ENCODE results near the gene ANO7. TPM values are rescaled to one million over a fixed set of nuclear protein-coding genes. Genes with fewer than 3 reads are reported as not detected.

Gene ANO7
- total and polyA plus RNA-seq, 4 donors = 0.89 to 3.1 (median 1.7) TPM

GRCh38 chr2:241203218-241204009 is 14.9 kb downstream of the ANO7 start:
- 93% methylated on average over 27 of the region's 27 CpGs for WGBS (ENCODE audit: insufficient coverage)
- no peak overlapping the region for H3K4me3 ChIP-seq (ENCODE audit: low read depth, low read length)
- no peaks in the 10 kb centered on the region for H3K27me3 ChIP-seq (ENCODE audit: control insufficient read depth, insufficient read depth, low read length)
- H3K27ac ChIP-seq (ENCODE audit: low read depth, low read length) = no peak overlapping the region
- no peak for DNase-seq (ENCODE audit: low read depth in 4 of 6, low spot score in 6 of 6)
- H3K9me3 ChIP-seq (ENCODE audit: control insufficient read depth, insufficient read depth, low read length) = no peaks in the 10 kb centered on the region
- H3K36me3 ChIP-seq (ENCODE audit: control insufficient read depth, insufficient read depth, low read length) = no peaks in the 10 kb centered on the region
- peaks cover 5% of the 10 kb centered on the region for H3K4me1 ChIP-seq (ENCODE audit: control insufficient read depth, insufficient read depth, low read length)

GRCh38 chr2:241204010-241204384 is 15.5 kb downstream of the ANO7 start:
- 88% methylated on average over 10 of the region's 10 CpGs for WGBS (ENCODE audit: insufficient coverage)

DNA sequence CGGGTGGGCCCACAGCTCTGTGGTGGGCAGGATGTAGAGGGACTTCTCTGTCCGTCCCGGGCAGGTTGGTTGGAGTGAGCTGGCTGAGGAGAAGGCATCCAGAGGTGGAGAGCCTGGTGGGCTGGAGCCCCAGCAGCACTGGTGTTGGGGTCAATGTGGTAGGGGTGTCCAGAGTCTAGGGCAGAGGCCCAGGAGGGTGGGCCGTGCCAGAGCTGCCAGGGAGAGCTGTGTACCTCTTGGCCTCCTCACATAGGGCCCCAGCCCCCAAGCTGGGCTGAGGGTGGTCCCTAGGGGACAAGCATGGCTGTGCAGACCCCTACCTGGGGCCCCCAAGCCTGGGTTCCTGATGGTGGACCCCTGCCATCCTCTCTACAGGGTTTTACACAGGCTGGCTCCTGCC is 16.0 kb downstream of the ANO7 start:
- no peak for DNase-seq (ENCODE audit: low read depth in 4 of 6, low spot score in 6 of 6)
- H3K36me3 ChIP-seq (ENCODE audit: control insufficient read depth, insufficient read depth, low read length) = no peaks in the 10 kb centered on the region
- no peak overlapping the region for H3K4me3 ChIP-seq (ENCODE audit: low read depth, low read length)
- no peaks in the 10 kb centered on the region for H3K9me3 ChIP-seq (ENCODE audit: control insufficient read depth, insufficient read depth, low read length)
- WGBS (ENCODE audit: insufficient coverage) = 87% methylated on average over 4 of the region's 4 CpGs
- H3K27me3 ChIP-seq (ENCODE audit: control insufficient read depth, insufficient read depth, low read length) = no peaks in the 10 kb centered on the region
- peaks cover 5% of the 10 kb centered on the region for H3K4me1 ChIP-seq (ENCODE audit: control insufficient read depth, insufficient read depth, low read length)
- H3K27ac ChIP-seq (ENCODE audit: low read depth, low read length) = no peak overlapping the region

More at GRCh38 chr2:241204010-241204384, 15.5 kb downstream of the ANO7 start:
- H3K4me1 ChIP-seq (ENCODE audit: control insufficient read depth, insufficient read depth, low read length) = peaks cover 5% of the 10 kb centered on the region
- no peaks in the 10 kb centered on the region for H3K9me3 ChIP-seq (ENCODE audit: control insufficient read depth, insufficient read depth, low read length)
- H3K4me3 ChIP-seq (ENCODE audit: low read depth, low read length) = no peak overlapping the region
- no peak overlapping the region for H3K27ac ChIP-seq (ENCODE audit: low read depth, low read length)
- DNase-seq (ENCODE audit: low read depth in 4 of 6, low spot score in 6 of 6) = no peak
- no peaks in the 10 kb centered on the region for H3K36me3 ChIP-seq (ENCODE audit: control insufficient read depth, insufficient read depth, low read length)
- no peaks in the 10 kb centered on the region for H3K27me3 ChIP-seq (ENCODE audit: control insufficient read depth, insufficient read depth, low read length)

DNA sequence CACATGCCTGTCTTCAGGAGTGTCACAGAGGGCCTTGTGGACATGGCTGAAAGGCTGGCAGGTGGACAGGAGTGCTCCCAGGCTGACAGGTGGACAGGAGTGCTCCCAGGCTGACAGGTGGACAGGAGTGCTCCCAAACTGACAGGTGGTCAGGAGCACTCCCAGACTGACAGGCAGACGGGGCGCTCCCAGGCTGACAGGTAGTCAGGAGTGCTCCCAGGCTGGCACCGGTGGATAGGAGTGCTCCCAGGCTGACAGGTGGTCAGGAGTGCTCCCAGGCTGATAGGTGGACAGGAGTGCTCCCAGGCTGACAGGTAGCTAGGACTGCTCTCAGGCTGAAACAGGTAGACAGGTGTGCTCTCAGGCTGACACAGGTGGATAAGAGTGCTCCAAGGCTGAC is 16.6 kb downstream of the ANO7 start:
- no peak for DNase-seq (ENCODE audit: low read depth in 4 of 6, low spot score in 6 of 6)
- Histone ChIP-seq H3K27me3 (ENCODE audit: control insufficient read depth, insufficient read depth, low read length) (no peaks in the 10 kb centered on the region), H3K4me3 (ENCODE audit: low read depth, low read length) (no peak overlapping the region), H3K4me1 (ENCODE audit: control insufficient read depth, insufficient read depth, low read length) (peaks cover 5% of the 10 kb centered on the region), H3K27ac (ENCODE audit: low read depth, low read length) (no peak overlapping the region), H3K9me3 (ENCODE audit: control insufficient read depth, insufficient read depth, low read length) (no peaks in the 10 kb centered on the region), H3K36me3 (ENCODE audit: control insufficient read depth, insufficient read depth, low read length) (no peaks in the 10 kb centered on the region)
- WGBS (ENCODE audit: insufficient coverage) = 98% methylated on average over 3 of the region's 3 CpGs

- H3K27ac ChIP-seq (ENCODE audit: low read depth, low read length) = no peak overlapping the region
- no peaks in the 10 kb centered on the region for H3K27me3 ChIP-seq (ENCODE audit: control insufficient read depth, insufficient read depth, low read length)
- DNase-seq (ENCODE audit: low read depth in 4 of 6, low spot score in 6 of 6) = no peak
- peaks cover 3% of the 10 kb centered on the region for H3K36me3 ChIP-seq (ENCODE audit: control insufficient read depth, insufficient read depth, low read length)
- no peaks in the 10 kb centered on the region for H3K9me3 ChIP-seq (ENCODE audit: control insufficient read depth, insufficient read depth, low read length)
- H3K4me1 ChIP-seq (ENCODE audit: control insufficient read depth, insufficient read depth, low read length) = peaks cover 5% of the 10 kb centered on the region
- H3K4me3 ChIP-seq (ENCODE audit: low read depth, low read length) = no peak overlapping the region
- WGBS (ENCODE audit: insufficient coverage) = no CpG with 5 or more reads among the region's 1 CpG
These were observed 18.7 kb downstream of the ANO7 start for GRCh38 chr2:241207151-241207550.

DNA sequence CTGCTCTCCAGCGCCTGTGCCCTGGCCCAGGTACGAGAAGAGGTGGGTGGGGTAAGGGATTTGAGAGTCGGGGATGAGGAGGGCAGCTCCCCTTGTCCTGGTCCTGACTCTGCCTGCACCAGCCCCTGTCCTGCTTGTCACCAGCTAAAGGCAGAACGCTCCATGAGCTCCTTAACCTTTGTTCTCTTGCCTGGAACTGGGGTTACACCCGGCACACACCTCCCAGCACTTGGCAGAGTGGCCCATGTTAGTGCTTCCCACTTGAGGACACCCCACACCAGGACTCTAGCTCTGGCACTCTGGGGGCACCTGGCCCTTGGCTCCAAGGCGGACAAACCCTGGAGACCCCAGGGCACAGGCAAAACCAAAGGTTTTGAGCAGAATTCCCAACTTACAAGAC is 19.2 kb downstream of the ANO7 start:
- Histone ChIP-seq H3K36me3 (ENCODE audit: control insufficient read depth, insufficient read depth, low read length) (peaks cover 3% of the 10 kb centered on the region), H3K27me3 (ENCODE audit: control insufficient read depth, insufficient read depth, low read length) (no peaks in the 10 kb centered on the region), H3K4me3 (ENCODE audit: low read depth, low read length) (no peak overlapping the region), H3K4me1 (ENCODE audit: control insufficient read depth, insufficient read depth, low read length) (peaks cover 5% of the 10 kb centered on the region), H3K27ac (ENCODE audit: low read depth, low read length) (no peak overlapping the region), H3K9me3 (ENCODE audit: control insufficient read depth, insufficient read depth, low read length) (no peaks in the 10 kb centered on the region)
- DNase-seq (ENCODE audit: low read depth in 4 of 6, low spot score in 6 of 6) = no peak
- 82% methylated on average over 6 of the region's 6 CpGs for WGBS (ENCODE audit: insufficient coverage)

- whole genome bisulfite sequencing (ENCODE audit: insufficient coverage) = 59% methylated on average over 6 of the region's 6 CpGs
- peak in 1 of 6 donors; percentile 53 for DNase-seq (ENCODE audit: low read depth in 4 of 6, low spot score in 6 of 6)
These were observed 19.6 kb downstream of the ANO7 start for GRCh38 chr2:241208058-241208457.

DNA sequence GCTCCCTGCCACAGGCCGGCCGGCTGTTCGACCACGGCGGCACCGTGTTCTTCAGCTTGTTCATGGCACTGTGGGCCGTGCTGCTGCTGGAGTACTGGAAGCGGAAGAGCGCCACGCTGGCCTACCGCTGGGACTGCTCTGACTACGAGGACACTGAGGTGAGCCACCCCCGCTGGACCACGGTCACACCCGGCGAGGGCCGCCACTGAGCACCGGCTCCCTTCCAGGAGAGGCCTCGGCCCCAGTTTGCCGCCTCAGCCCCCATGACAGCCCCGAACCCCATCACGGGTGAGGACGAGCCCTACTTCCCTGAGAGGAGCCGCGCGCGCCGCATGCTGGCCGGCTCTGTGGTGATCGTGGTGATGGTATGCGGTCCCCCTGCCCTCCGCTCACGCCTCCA is 20.8 kb downstream of the ANO7 start:
- no peaks in the 10 kb centered on the region for H3K27me3 ChIP-seq (ENCODE audit: control insufficient read depth, insufficient read depth, low read length)
- no peak overlapping the region for H3K4me3 ChIP-seq (ENCODE audit: low read depth, low read length)
- H3K27ac ChIP-seq (ENCODE audit: low read depth, low read length) = no peak overlapping the region
- H3K36me3 ChIP-seq (ENCODE audit: control insufficient read depth, insufficient read depth, low read length) = peaks cover 3% of the 10 kb centered on the region
- no peak for DNase-seq (ENCODE audit: low read depth in 4 of 6, low spot score in 6 of 6)
- 85% methylated on average over 30 of the region's 33 CpGs for WGBS (ENCODE audit: insufficient coverage)
- H3K4me1 ChIP-seq (ENCODE audit: control insufficient read depth, insufficient read depth, low read length) = peaks cover 5% of the 10 kb centered on the region
- no peaks in the 10 kb centered on the region for H3K9me3 ChIP-seq (ENCODE audit: control insufficient read depth, insufficient read depth, low read length)

More at GRCh38 chr2:241208058-241208457, 19.6 kb downstream of the ANO7 start:
- Histone ChIP-seq H3K27ac (ENCODE audit: low read depth, low read length) (no peak overlapping the region), H3K27me3 (ENCODE audit: control insufficient read depth, insufficient read depth, low read length) (no peaks in the 10 kb centered on the region), H3K4me1 (ENCODE audit: control insufficient read depth, insufficient read depth, low read length) (peaks cover 5% of the 10 kb centered on the region), H3K9me3 (ENCODE audit: control insufficient read depth, insufficient read depth, low read length) (no peaks in the 10 kb centered on the region), H3K36me3 (ENCODE audit: control insufficient read depth, insufficient read depth, low read length) (peaks cover 3% of the 10 kb centered on the region), H3K4me3 (ENCODE audit: low read depth, low read length) (no peak overlapping the region)

DNA sequence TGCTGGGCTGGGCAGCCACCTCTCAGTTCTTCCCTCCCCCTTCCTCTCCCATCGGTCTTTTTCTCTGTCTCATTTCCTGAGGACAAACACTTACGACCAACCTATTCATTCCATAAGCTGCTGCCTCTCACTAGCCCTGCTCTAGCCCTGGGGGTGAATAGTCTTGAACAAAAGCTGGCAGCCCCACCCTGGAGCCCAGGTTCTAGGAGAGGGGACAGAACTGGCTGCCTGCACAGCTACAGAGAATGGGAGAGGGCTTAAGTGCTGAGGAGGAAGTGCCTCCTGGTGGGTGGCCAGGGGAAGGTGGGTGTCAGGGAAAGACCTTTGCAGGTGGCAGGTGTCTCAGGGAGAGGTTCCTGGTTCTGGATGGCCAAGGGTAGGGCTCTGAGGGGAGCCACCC is 22.8 kb downstream of the ANO7 start:
- no peaks in the 10 kb centered on the region for H3K9me3 ChIP-seq (ENCODE audit: control insufficient read depth, insufficient read depth, low read length)
- peaks cover 7% of the 10 kb centered on the region for H3K4me1 ChIP-seq (ENCODE audit: control insufficient read depth, insufficient read depth, low read length)
- DNase-seq (ENCODE audit: low read depth in 4 of 6, low spot score in 6 of 6) = no peak
- H3K4me3 ChIP-seq (ENCODE audit: low read depth, low read length) = no peak overlapping the region
- WGBS (ENCODE audit: insufficient coverage) = no CpG with 5 or more reads among the region's 2 CpGs
- H3K27ac ChIP-seq (ENCODE audit: low read depth, low read length) = no peak overlapping the region
- peaks cover 3% of the 10 kb centered on the region for H3K36me3 ChIP-seq (ENCODE audit: control insufficient read depth, insufficient read depth, low read length)
- no peaks in the 10 kb centered on the region for H3K27me3 ChIP-seq (ENCODE audit: control insufficient read depth, insufficient read depth, low read length)

DNA sequence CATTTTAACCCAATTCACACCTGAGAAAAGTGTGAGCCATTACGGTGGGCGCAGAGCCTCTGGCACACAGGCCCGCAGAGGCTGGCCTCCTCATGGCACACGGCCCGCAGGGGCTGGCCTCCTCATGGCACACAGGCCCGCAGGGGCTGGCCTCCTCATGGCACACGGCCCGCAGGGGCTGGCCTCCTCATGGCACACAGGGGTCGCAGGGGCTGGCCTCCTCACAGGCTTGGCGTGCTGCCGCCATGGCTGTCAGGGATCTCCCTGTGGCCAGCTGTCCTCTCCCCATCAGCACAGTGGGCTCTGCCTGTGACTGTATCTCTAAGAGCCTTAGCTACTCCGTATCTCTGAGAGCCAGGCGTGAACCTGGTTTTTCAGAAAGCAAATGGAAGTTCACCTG is 24.6 kb downstream of the ANO7 start:
- Histone ChIP-seq H3K9me3 (ENCODE audit: control insufficient read depth, insufficient read depth, low read length) (no peaks in the 10 kb centered on the region), H3K36me3 (ENCODE audit: control insufficient read depth, insufficient read depth, low read length) (peaks cover 3% of the 10 kb centered on the region), H3K27me3 (ENCODE audit: control insufficient read depth, insufficient read depth, low read length) (no peaks in the 10 kb centered on the region), H3K27ac (ENCODE audit: low read depth, low read length) (no peak overlapping the region), H3K4me3 (ENCODE audit: low read depth, low read length) (no peak overlapping the region), H3K4me1 (ENCODE audit: control insufficient read depth, insufficient read depth, low read length) (peaks cover 9% of the 10 kb centered on the region)
- DNase-seq (ENCODE audit: low read depth in 4 of 6, low spot score in 6 of 6) = no peak
- 87% methylated on average over 13 of the region's 13 CpGs for WGBS (ENCODE audit: insufficient coverage)
